Measurements from ENCODE around the gene DIP2B.

Gene DIP2B

DNA sequence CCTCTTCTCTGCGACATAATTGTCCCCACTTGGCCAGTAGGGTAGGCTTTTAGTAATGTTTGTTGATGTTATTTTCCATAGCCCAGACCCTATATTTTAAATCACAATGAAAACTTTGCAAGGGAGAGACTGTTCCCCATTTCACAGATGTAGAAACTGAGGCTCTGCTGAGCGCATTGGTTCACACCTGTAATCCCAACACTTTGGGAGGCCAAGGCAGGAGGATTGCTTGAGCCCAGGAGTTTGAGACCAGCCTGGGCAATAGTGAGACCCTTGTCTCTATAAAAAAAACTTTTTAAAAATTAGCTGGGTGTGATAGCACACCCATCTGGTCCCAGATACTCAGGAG, 114.8 kb downstream of the DIP2B start:
- Histone ChIP-seq H3K36me3 (ENCODE audit: control insufficient read depth, insufficient read depth, low read length) (no peaks in the 10 kb centered on the region), H3K4me3 (ENCODE audit: low read depth, low read length) (no peak overlapping the region), H3K9me3 (ENCODE audit: control insufficient read depth, insufficient read depth, low read length) (no peaks in the 10 kb centered on the region), H3K27me3 (ENCODE audit: control insufficient read depth, insufficient read depth, low read length) (no peaks in the 10 kb centered on the region), H3K4me1 (ENCODE audit: control insufficient read depth, insufficient read depth, low read length) (peaks cover 44% of the 10 kb centered on the region), H3K9ac (ENCODE audit: low read depth, low read length) (no peak overlapping the region)

DNA sequence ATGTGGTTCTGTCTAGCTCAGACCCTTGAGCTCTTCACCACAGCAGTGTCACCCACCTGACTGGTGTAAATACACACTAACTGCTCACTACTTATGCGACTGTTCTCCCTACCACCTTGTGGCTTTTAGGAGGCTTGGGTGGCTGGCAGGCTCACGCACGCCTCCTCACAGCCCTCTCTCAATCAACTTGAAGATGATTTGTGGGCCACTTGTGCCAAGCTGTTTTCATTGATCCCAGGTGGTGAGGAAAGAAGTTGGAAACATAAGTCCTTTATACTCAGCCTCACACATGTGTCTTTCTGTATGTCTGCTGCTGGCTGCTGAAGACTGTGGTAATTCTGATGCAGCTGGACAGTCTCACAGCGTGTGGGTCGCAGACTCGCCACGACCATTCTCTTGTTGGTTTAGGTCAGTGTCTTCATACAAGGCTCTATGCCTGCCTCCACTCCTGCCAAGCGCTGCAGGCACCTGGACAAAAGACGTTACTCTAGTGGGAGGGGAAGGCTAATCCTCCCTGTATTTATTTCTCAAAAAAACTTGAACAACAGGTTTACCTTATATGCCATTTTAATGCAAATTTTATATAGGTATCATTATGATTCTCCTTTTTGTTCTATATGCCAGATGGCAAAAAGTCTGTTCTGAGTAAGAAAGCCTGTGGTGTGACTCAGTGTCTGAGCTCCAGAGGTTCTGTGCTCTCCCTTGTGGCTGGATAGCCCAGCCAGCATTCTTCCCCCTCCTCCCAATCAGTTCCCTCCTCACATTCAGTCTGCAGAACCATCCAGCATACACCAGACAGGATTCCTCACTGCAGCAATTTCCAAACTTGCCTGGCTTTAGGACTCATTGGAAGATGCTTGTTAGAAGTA, 115.6 kb downstream of the DIP2B start:
- Histone ChIP-seq H3K4me3 (ENCODE audit: low read depth, low read length) (no peak overlapping the region), H3K27me3 (ENCODE audit: control insufficient read depth, insufficient read depth, low read length) (no peaks in the 10 kb centered on the region), H3K9ac (ENCODE audit: low read depth, low read length) (no peak overlapping the region), H3K36me3 (ENCODE audit: control insufficient read depth, insufficient read depth, low read length) (no peaks in the 10 kb centered on the region), H3K9me3 (ENCODE audit: control insufficient read depth, insufficient read depth, low read length) (no peaks in the 10 kb centered on the region), H3K4me1 (ENCODE audit: control insufficient read depth, insufficient read depth, low read length) (peaks cover 40% of the 10 kb centered on the region)

DNA sequence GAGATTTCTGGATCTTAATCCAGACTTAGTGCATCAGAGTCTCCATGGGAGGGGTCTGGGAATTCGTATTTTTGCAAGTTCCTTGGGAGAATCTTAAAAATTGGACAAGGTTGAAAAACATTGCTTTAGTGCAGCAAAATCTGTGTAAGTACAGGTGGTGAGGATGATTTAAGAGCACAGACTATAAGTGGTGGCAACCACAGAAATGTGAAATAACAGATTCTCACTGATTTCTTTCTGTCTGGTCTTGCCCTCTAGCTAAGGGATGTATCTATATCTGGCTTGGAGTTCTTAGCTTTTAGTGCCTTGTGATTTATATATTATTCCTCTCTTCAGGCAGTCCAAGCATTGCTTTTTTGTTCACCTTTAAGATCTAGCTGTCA, 116.2 kb downstream of the DIP2B start:
- H3K9me3 ChIP-seq (ENCODE audit: control insufficient read depth, insufficient read depth, low read length), result no peaks in the 10 kb centered on the region
- no peak overlapping the region for H3K9ac ChIP-seq (ENCODE audit: low read depth, low read length)
- no peaks in the 10 kb centered on the region for H3K27me3 ChIP-seq (ENCODE audit: control insufficient read depth, insufficient read depth, low read length)
- H3K36me3 ChIP-seq (ENCODE audit: control insufficient read depth, insufficient read depth, low read length), result no peaks in the 10 kb centered on the region
- H3K4me1 ChIP-seq (ENCODE audit: control insufficient read depth, insufficient read depth, low read length), result peaks cover 36% of the 10 kb centered on the region
- H3K4me3 ChIP-seq (ENCODE audit: low read depth, low read length), result no peak overlapping the region

DNA sequence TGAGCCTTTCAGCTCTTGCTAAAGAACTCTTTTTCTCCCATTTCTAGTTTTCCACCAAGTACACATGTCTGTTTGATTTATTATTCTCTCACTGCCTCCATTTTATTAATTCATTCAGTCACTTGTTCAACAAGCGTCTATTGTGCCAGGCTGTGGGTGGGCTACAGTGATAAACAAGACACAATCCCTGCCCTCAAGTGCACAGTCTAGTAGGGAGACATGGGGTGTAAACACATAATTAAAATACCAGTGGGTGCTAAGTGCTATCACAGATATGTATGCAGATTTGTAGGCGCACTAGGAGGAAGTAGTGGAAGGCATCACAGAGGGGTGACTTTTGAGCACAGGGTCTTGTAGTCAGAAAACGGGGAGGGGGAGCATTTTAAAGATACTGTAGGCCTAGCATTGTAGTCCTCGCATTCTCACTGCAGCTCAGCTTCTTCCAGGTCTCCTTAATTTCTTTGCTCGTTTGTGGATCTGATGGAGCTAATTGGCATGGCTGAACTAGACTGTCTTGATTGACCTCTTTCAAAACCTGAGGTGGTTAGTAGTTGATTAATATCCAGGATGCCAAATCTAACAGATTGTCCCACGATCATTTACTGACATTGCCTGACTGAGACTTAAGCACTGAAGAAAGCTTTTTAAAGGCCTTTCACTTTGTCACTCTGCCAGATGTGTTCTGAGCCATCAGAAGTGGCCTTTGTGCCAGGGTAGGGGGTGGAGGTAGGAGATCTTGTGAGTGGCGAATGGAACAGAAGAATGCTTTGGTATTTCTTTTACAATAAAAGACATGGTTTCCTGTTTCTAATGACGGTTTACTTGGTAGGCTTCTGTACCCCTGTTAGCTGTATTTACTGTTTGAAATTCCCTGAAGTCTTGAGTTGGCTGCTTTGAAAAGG, 116.9 kb downstream of the DIP2B start:
- H3K36me3 ChIP-seq (ENCODE audit: control insufficient read depth, insufficient read depth, low read length), result no peaks in the 10 kb centered on the region
- peaks cover 30% of the 10 kb centered on the region for H3K4me1 ChIP-seq (ENCODE audit: control insufficient read depth, insufficient read depth, low read length)
- H3K9ac ChIP-seq (ENCODE audit: low read depth, low read length), result no peak overlapping the region
- no peaks in the 10 kb centered on the region for H3K27me3 ChIP-seq (ENCODE audit: control insufficient read depth, insufficient read depth, low read length)
- no peak overlapping the region for H3K4me3 ChIP-seq (ENCODE audit: low read depth, low read length)
- H3K9me3 ChIP-seq (ENCODE audit: control insufficient read depth, insufficient read depth, low read length), result no peaks in the 10 kb centered on the region

- no peaks in the 10 kb centered on the region for H3K9me3 ChIP-seq (ENCODE audit: control insufficient read depth, insufficient read depth, low read length)
- no peak overlapping the region for H3K4me3 ChIP-seq (ENCODE audit: low read depth, low read length)
- H3K27me3 ChIP-seq (ENCODE audit: control insufficient read depth, insufficient read depth, low read length), result no peaks in the 10 kb centered on the region
- peaks cover 26% of the 10 kb centered on the region for H3K4me1 ChIP-seq (ENCODE audit: control insufficient read depth, insufficient read depth, low read length)
- H3K9ac ChIP-seq (ENCODE audit: low read depth, low read length), result no peak overlapping the region
- peaks cover 2% of the 10 kb centered on the region for H3K36me3 ChIP-seq (ENCODE audit: control insufficient read depth, insufficient read depth, low read length)
These were observed 120.5 kb downstream of the DIP2B start for GRCh38 chr12:50625029-50625925.

DNA sequence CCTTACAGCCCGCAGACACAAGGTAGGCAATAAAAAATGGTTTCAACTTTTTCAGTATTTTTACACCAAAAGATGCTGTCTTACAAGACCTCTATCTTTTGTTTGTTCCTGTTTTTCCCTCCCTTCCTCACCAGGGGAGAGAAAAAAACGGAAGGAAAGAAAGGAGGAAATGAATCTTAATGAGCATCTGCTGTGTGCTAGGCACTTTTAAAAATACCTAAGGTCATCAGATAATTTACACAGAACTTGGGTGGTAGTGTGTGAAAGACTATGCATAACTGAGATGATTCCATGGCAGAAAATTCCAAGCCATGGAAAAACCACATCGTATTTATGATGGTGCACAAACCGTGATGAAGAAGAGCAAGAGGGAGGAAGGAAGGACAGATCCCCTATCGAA, 121.2 kb downstream of the DIP2B start:
- no peaks in the 10 kb centered on the region for H3K9me3 ChIP-seq (ENCODE audit: control insufficient read depth, insufficient read depth, low read length)

DNA sequence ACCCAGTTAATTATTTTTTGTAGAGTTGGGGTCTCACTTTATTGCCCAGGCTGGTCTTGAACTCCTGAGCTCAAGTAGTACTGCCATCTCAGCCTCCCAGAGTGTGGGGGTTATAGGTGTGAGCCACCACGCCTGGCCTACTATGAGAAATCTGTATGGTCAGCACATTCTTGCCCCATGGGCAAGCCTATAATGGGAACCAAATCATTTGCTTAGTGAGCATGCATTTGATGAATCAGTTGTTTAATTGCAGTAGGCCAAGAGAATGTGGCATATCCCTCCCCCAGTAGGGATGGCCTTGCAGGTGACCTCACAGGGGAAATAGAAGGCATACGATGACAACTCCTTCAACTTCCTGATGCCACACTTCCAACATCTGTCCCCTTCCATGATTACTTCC, 122.7 kb downstream of the DIP2B start:
- Histone ChIP-seq H3K9me3 (ENCODE audit: control insufficient read depth, insufficient read depth, low read length) (no peaks in the 10 kb centered on the region), H3K9ac (ENCODE audit: low read depth, low read length) (no peak overlapping the region), H3K36me3 (ENCODE audit: control insufficient read depth, insufficient read depth, low read length) (peaks cover 2% of the 10 kb centered on the region), H3K27me3 (ENCODE audit: control insufficient read depth, insufficient read depth, low read length) (no peaks in the 10 kb centered on the region), H3K4me3 (ENCODE audit: low read depth, low read length) (no peak overlapping the region), H3K4me1 (ENCODE audit: control insufficient read depth, insufficient read depth, low read length) (peaks cover 8% of the 10 kb centered on the region)

More for the DNA sequence above, 121.2 kb downstream of the DIP2B start:
- Histone ChIP-seq H3K9ac (ENCODE audit: low read depth, low read length) (no peak overlapping the region), H3K27me3 (ENCODE audit: control insufficient read depth, insufficient read depth, low read length) (no peaks in the 10 kb centered on the region), H3K4me1 (ENCODE audit: control insufficient read depth, insufficient read depth, low read length) (peaks cover 20% of the 10 kb centered on the region), H3K36me3 (ENCODE audit: control insufficient read depth, insufficient read depth, low read length) (peaks cover 2% of the 10 kb centered on the region), H3K4me3 (ENCODE audit: low read depth, low read length) (no peak overlapping the region)

- Histone ChIP-seq H3K9me3 (ENCODE audit: control insufficient read depth, insufficient read depth, low read length) (no peaks in the 10 kb centered on the region), H3K9ac (ENCODE audit: low read depth, low read length) (no peak overlapping the region), H3K4me3 (ENCODE audit: low read depth, low read length) (no peak overlapping the region), H3K27me3 (ENCODE audit: control insufficient read depth, insufficient read depth, low read length) (no peaks in the 10 kb centered on the region), H3K36me3 (ENCODE audit: control insufficient read depth, insufficient read depth, low read length) (peaks cover 2% of the 10 kb centered on the region), H3K4me1 (ENCODE audit: control insufficient read depth, insufficient read depth, low read length) (peaks cover 8% of the 10 kb centered on the region)
These were observed 123.6 kb downstream of the DIP2B start for GRCh38 chr12:50628394-50628793.

DNA sequence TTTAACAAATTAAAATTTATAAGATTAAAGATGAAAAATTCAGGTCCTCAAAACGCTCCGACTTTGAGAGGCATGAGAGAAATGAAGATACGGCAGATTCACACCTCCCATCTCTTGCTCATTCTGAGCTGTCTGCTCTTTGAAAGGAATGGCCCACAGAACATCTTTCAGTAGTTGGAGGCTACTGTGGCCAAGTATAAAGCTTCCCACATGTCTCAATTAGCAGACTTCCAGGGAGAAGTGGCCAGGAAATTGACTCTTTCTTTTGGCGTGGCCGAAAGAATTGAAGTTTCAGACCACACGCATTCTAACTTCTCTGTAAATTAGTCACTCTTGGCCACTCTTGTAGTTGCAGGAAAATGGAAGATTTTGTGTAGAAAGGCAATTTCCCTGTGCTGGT, 129.2 kb downstream of the DIP2B start:
- no peaks in the 10 kb centered on the region for H3K9me3 ChIP-seq (ENCODE audit: control insufficient read depth, insufficient read depth, low read length)
- H3K4me1 ChIP-seq (ENCODE audit: control insufficient read depth, insufficient read depth, low read length), result no peaks in the 10 kb centered on the region
- no peak overlapping the region for H3K4me3 ChIP-seq (ENCODE audit: low read depth, low read length)
- H3K27me3 ChIP-seq (ENCODE audit: control insufficient read depth, insufficient read depth, low read length), result no peaks in the 10 kb centered on the region
- no peaks in the 10 kb centered on the region for H3K36me3 ChIP-seq (ENCODE audit: control insufficient read depth, insufficient read depth, low read length)
- H3K9ac ChIP-seq (ENCODE audit: low read depth, low read length), result no peak overlapping the region

DNA sequence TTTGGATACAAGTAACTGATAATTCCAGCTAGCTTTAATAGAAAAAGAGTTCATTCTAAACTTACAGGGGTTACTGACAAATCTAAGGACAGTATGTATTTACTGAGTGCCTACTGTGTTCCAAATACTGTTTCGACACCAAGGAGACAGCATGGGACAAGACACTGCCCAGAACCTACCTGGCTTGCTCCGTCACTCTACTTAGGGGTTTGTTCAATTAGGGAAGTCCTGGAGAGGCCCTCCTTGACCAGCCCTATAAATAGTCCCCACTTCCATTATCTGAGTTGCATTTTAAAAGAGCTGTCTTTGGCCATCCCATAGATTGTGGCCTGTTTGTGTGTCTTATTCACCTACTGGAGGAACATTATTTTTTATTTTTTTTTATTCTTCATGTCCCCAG, 129.6 kb downstream of the DIP2B start:
- no peaks in the 10 kb centered on the region for H3K36me3 ChIP-seq (ENCODE audit: control insufficient read depth, insufficient read depth, low read length)
- H3K4me3 ChIP-seq (ENCODE audit: low read depth, low read length), result no peak overlapping the region
- no peaks in the 10 kb centered on the region for H3K9me3 ChIP-seq (ENCODE audit: control insufficient read depth, insufficient read depth, low read length)
- H3K4me1 ChIP-seq (ENCODE audit: control insufficient read depth, insufficient read depth, low read length), result no peaks in the 10 kb centered on the region
- H3K9ac ChIP-seq (ENCODE audit: low read depth, low read length), result no peak overlapping the region
- H3K27me3 ChIP-seq (ENCODE audit: control insufficient read depth, insufficient read depth, low read length), result no peaks in the 10 kb centered on the region

DNA sequence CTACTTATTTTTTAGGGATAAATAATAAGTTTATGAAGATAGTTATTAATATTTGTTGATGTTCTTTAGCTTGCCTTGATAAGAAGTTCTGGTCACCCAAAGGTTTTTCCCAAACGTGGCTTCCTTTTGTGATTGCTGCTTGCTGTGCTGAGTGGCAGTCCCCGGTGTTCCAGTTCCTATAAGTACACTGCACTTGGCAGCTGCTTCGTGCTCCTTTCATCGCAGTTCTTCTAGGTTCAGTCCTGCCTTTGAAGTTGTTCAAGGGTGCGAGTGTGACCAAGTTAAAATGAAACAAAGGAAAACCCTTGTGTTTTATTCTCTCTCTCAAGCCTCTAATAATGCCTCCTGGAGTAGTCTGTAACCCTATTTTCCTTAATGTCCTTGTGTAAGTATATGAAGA, 130.6 kb downstream of the DIP2B start:
- Histone ChIP-seq H3K4me3 (ENCODE audit: low read depth, low read length) (no peak overlapping the region), H3K9me3 (ENCODE audit: control insufficient read depth, insufficient read depth, low read length) (no peaks in the 10 kb centered on the region), H3K9ac (ENCODE audit: low read depth, low read length) (no peak overlapping the region), H3K4me1 (ENCODE audit: control insufficient read depth, insufficient read depth, low read length) (no peaks in the 10 kb centered on the region), H3K27me3 (ENCODE audit: control insufficient read depth, insufficient read depth, low read length) (no peaks in the 10 kb centered on the region), H3K36me3 (ENCODE audit: control insufficient read depth, insufficient read depth, low read length) (no peaks in the 10 kb centered on the region)

All from iPS-15b (cell line).